GM12874 (cell line): ENCODE results near the gene TRABD2B.

Experiments
- TF ChIP-seq, protein P1 (sequence below): IDR thresholded peaks from 2 replicates; pipeline ENCODE4 v1.5.1; 2011; ENCODE audit warnings: low read depth, mild to moderate bottlenecking, control low read depth, low read length, moderate library complexity; ENCODE audit not compliant: insufficient read depth

Gene TRABD2B

GRCh38 chr1:47756411-47756810 lies 240.8 kb downstream of the TRABD2B start:
- TF ChIP-seq, protein P1, sequence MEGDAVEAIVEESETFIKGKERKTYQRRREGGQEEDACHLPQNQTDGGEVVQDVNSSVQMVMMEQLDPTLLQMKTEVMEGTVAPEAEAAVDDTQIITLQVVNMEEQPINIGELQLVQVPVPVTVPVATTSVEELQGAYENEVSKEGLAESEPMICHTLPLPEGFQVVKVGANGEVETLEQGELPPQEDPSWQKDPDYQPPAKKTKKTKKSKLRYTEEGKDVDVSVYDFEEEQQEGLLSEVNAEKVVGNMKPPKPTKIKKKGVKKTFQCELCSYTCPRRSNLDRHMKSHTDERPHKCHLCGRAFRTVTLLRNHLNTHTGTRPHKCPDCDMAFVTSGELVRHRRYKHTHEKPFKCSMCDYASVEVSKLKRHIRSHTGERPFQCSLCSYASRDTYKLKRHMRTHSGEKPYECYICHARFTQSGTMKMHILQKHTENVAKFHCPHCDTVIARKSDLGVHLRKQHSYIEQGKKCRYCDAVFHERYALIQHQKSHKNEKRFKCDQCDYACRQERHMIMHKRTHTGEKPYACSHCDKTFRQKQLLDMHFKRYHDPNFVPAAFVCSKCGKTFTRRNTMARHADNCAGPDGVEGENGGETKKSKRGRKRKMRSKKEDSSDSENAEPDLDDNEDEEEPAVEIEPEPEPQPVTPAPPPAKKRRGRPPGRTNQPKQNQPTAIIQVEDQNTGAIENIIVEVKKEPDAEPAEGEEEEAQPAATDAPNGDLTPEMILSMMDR = no peak

DNA sequence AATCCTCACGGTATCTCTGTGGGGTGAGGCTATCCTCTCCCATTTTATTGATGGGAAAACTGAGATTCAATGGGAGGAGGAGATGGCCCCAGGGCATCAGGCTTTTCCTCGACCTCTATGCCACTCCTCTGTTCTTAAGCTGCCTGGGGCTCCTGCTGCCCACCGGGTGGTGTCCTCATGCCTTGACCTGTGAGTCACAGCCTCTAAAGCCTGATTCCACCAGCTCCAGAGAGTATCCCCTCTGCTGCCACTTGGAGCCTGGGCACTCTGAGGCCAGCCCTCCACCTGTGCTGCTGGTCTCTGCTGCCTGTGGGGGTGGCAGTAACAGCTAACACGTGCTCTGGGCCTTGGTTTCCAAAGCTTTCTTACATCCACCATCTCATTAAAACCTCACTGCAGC lies 241.2 kb downstream of the TRABD2B start:
- TF ChIP-seq, protein P1 = no peak

- TF ChIP-seq, protein P1 = peak; percentile 87
Observed at GRCh38 chr1:47755101-47755990, 241.8 kb downstream of the TRABD2B start.

DNA sequence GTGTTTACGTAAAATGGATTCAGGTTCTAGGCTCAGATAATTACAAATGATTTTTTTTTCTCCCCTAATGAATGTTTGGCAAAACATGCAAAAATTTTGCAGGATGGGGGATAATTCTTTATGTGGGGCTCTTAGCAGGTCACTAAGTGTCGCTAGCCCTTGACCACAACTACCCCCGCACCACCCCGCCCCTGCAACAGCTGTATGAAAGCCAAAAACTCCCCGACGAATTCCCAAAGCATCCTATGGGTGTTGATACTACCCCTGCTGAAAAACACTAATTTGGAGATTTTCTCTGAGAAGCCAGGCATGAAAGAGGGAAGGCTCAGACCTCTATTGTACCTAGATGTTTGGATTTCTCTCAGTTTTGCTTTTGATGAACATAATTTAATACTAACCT lies 243.0 kb downstream of the TRABD2B start:
- TF ChIP-seq, protein P1 = no peak

DNA sequence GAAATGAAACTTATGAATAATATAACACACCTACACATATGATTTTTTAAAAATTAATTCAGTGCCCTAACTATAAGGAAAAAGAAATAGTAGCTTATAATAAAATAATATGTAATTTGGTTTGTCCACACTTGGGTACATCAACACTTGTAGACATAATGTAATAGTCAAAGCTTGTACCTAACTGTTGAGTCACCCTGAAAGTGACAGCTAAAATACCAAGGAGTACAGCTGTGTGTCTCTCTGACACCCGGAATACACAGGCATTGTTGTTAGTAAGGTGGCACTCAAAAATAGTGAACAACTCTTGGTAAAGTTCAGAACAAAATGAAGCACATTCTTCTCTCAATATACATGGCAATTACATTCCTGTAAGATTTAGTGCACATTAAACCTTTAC lies 243.4 kb downstream of the TRABD2B start:
- TF ChIP-seq, protein P1 = no peak

- TF ChIP-seq, protein P1 = no peak
Observed at GRCh38 chr1:47752559-47752958, 244.6 kb downstream of the TRABD2B start.

DNA sequence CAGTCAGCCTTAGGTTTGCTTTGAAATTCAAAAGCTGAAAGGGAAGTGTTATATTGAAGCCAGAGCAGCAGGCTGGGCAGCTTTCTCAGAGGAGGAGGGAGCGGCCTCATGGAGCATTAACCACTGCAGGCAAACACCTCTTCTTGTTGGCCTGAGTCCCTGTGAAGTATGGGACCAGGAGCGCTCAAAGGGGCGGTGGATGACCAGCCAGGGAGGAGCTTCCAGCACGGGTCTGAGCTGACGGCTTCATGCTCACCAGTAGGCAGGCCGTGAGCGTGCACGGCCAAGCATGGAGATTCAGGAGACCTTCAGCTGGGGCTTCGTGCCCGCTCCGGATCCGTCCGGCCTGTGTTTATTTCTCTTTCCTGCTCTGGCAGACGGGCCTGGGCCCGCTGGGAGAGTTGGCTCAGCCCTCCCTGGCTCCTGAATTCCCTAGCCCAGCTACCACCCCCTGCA lies 245.2 kb downstream of the TRABD2B start:
- TF ChIP-seq, protein P1 = no peak
